ENCODE measurements around the gene GCNT2.

The GCNT2 gene

DNA sequence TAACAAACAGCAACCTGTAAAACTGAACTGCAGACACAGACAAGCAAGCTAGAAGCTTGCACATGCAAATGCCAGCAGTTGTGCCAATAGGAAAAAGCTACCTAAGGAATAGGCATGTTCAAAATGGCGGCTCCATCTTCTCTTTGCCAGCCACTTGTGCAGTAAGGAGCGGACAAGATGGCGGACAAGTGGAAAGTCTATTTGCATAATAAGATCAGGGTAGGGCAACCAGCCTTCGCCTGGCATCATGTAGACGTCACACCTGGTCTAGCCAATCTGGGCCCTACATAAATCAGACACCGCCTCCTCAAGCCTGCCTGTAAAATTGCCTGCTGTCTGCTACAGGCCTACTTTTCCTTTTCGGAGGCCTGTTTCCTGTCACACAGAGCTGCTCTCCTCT lies 155.3 kb downstream of the GCNT2 start:
- no peak for DNase-seq

DNA sequence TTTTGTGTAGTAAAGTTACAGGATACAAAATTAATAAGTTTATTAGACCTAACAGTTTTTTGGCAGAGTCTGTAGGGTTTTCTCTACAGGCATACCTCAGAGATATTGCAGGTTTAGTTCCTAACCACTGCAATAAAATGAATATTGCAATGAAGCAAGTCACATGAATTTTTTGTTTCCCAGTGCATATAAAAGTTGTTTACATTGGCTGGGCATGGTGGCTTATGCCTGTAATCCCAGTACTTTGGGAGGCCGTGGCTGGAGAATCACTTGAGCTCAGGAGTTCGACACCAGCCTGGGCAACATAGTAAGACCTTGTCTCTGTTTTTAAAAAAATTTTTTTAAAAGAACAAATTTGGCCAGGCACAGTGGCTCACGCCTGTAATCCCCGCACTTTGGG lies 157.3 kb downstream of the GCNT2 start:
- no peak for DNase-seq

Measured in NK-92 treated with Interleukin-12 subunit alpha and Interleukin-12 subunit beta, amount 100 ng/mL, for 24 hours (cell line).